Ovary (tissue), 3 donors: ENCODE data around the gene NTRK3.

Experiments
- CTCF ChIP-seq, 3 donors: fragments of 450-650 bp in 2 of 3; fragments of 200-600 bp in 1 of 3; IDR thresholded peaks; one replicate each; pipeline versions ENCODE4 v1.5.1 to v1.8.0; 2016 to 2022; ENCODE audit warnings: antibody characterized with exemption in 3 of 3, mild to moderate bottlenecking in 1 of 3
- EP300 ChIP-seq: sonication (generic); formaldehyde crosslinking; IDR thresholded peaks from one replicate; pipeline ENCODE4 v1.6.1; 2017; ENCODE audit warnings: antibody characterized with exemption
- POLR2A ChIP-seq: fragments of 450-650 bp; IDR thresholded peaks from one replicate; pipeline ENCODE4 v1.6.1; 2017; ENCODE audit warnings: antibody characterized with exemption, mild to moderate bottlenecking, moderate library complexity
- donor health status: DM: no; HTN: no; CAD: no.

GRCh38 chr15:87881026-87881425 is 375.5 kb downstream of the NTRK3 start:
- no peak for TF ChIP-seq POLR2A
- no peak for TF ChIP-seq CTCF (IDR thresholded peaks at IDR 0.05)
- TF ChIP-seq EP300 = no peak
